ENCODE measurements around the gene NUDT17. TPM values are rescaled to one million over a fixed set of nuclear protein-coding genes. Genes with fewer than 3 reads are reported as not detected.

Gene NUDT17
- total and polyA plus RNA-seq, 9 of the 15 experiments (the other 6 are each of a cell fraction or from before 2014, with no cell fraction given), result 2.1 to 10.0 (median 6.1) TPM

- no peak for TF ChIP-seq ZNF778 (CRISPR knock-in tag; IDR thresholded peaks at IDR 0.05)
- TF ChIP-seq ZNF280A (IDR thresholded peaks at IDR 0.05; ENCODE audit: low read depth, partially characterized antibody), result no peak
- no peak for TF ChIP-seq MEF2A (IDR thresholded peaks at IDR 0.05; ENCODE audit: control insufficient read depth, low read depth, low read length)
- TF ChIP-seq ARID3A (IDR thresholded peaks at IDR 0.05; ENCODE audit: borderline replicate concordance, low read depth, low read length), result no peak
- no peak for TF ChIP-seq E2F6 (IDR thresholded peaks at IDR 0.05; ENCODE audit: borderline replicate concordance in 1 of 2, extremely low read depth in 1 of 2, insufficient read depth in 1 of 2, insufficient read length in 1 of 2, low read depth in 1 of 2, low read length in 1 of 2, poor library complexity in 1 of 2, severe bottlenecking in 1 of 2)
- no peak for TF ChIP-seq ERF (CRISPR knock-in tag; IDR thresholded peaks at IDR 0.05)
- no peak for TF ChIP-seq NR0B1 (IDR thresholded peaks at IDR 0.05; ENCODE audit: partially characterized antibody)
- no peak for TF ChIP-seq ZNF77 (CRISPR knock-in tag; IDR thresholded peaks at IDR 0.05)
- no peak for TF ChIP-seq PHF21A (IDR thresholded peaks at IDR 0.05; ENCODE audit: borderline replicate concordance, low read depth)
- TF ChIP-seq NCOA6 (IDR thresholded peaks at IDR 0.05), result no peak
- no peak for TF ChIP-seq NUFIP1 (IDR thresholded peaks at IDR 0.05; ENCODE audit: partially characterized antibody)
- TF ChIP-seq UBTF (IDR thresholded peaks at IDR 0.05; ENCODE audit: borderline replicate concordance in 1 of 2, low read depth in 2 of 2, low read length in 2 of 2), result no peak
- TF ChIP-seq MCM5 (IDR thresholded peaks at IDR 0.05; ENCODE audit: low read depth), result no peak
- no peak for TF ChIP-seq NCOR1 (IDR thresholded peaks at IDR 0.05)
- TF ChIP-seq MAX (CRISPR knock-in tag; IDR thresholded peaks at IDR 0.05), result no peak
- no peak for TF ChIP-seq ZC3H8 (IDR thresholded peaks at IDR 0.05)
- no peak for TF ChIP-seq YBX1 (IDR thresholded peaks at IDR 0.05)
Measured at GRCh38 chr1:145891587-145892485, 46.4 kb downstream of the NUDT17 start (continued).
